Bronchial epithelial cell (primary cell): ENCODE results near the gene PAPPA2. TPM values are rescaled to one million over a fixed set of nuclear protein-coding genes. Genes with fewer than 3 reads are reported as not detected.

ENCODE experiments used
- DNase-seq: peaks from one replicate; pipeline ENCODE4 v3.0.0-alpha.2; 2010; ENCODE audit warnings: low read depth
- FAIRE-seq: peaks from 2 replicates; lab custom pipeline; 2011; peaks lifted over from hg19 to GRCh38; lab: Jason Lieb, UNC
- H3K27me3 ChIP-seq: 2 replicates; pipeline ENCODE4 v1.5.1; 2011; ENCODE audit warnings: low read length; ENCODE audit not compliant: control insufficient read depth, insufficient read depth
- H3K36me3 ChIP-seq: 2 replicates; pipeline ENCODE4 v1.5.1; 2011; ENCODE audit warnings: low read length; ENCODE audit not compliant: control insufficient read depth, insufficient read depth
- H3K4me3 ChIP-seq: 2 replicates; pipeline ENCODE4 v1.5.1; 2011; ENCODE audit warnings: mild to moderate bottlenecking, low read depth, low read length, control low read depth
- CTCF ChIP-seq: IDR thresholded peaks from 2 replicates; pipeline ENCODE4 v1.5.1; 2011; ENCODE audit warnings: mild to moderate bottlenecking, moderate library complexity, low read length, control low read depth, inconsistent platforms; ENCODE audit not compliant: insufficient read depth, severe bottlenecking
- total RNA-seq: library from RNA; depleted of rRNA; stranded (reverse); fragments of >200 nt; gene quantifications from 2 replicates; pipeline ENCODE4 v1.2.1, GENCODE V29; 2014

Gene PAPPA2
- total RNA-seq, 1 donor from 2014 or later = 8.7 TPM

- no peak for FAIRE-seq
- no peak for TF ChIP-seq CTCF
- H3K4me3 ChIP-seq = no peak overlapping the region
- no peaks in the 10 kb centered on the region for H3K36me3 ChIP-seq
- DNase-seq = no peak
- H3K27me3 ChIP-seq = no peaks in the 10 kb centered on the region
Measured at GRCh38 chr1:176638713-176639526, 175.9 kb downstream of the PAPPA2 start.

- no peak for TF ChIP-seq CTCF
- Histone ChIP-seq H3K27me3 (no peaks in the 10 kb centered on the region), H3K4me3 (no peak overlapping the region), H3K36me3 (no peaks in the 10 kb centered on the region)
- DNase-seq (peak; percentile 16), FAIRE-seq (no peak)
Measured at GRCh38 chr1:176643536-176643935, 180.6 kb downstream of the PAPPA2 start.

DNA sequence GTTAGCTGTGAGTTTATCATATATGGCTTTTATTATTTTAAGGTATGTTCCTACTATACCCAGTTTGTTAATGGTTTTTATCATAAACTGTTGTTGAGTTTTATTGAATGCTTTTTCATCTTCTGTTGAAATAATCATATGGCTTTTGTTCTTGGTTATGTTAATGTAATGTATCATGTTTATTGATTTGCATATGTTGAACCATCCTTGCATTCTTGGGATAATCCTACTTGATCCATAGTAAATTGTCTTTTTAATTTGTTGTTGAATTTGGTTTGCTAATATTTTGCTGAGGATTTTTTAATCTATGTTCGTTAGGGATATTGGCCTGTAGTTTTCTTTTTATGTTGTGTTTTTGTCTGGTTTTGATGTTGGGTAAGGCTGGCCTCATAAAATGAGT lies 185.6 kb downstream of the PAPPA2 start:
- DNase-seq (no peak), FAIRE-seq (no peak)
- no peaks in the 10 kb centered on the region for H3K27me3 ChIP-seq
- no peak for TF ChIP-seq CTCF
- no peaks in the 10 kb centered on the region for H3K36me3 ChIP-seq
- no peak overlapping the region for H3K4me3 ChIP-seq

- TF ChIP-seq CTCF = no peak
- no peak for FAIRE-seq
- peak; percentile 25 for DNase-seq
- no peaks in the 10 kb centered on the region for H3K27me3 ChIP-seq
- no peaks in the 10 kb centered on the region for H3K36me3 ChIP-seq
- no peak overlapping the region for H3K4me3 ChIP-seq
Measured at GRCh38 chr1:176656257-176656995, 193.5 kb downstream of the PAPPA2 start.

DNA sequence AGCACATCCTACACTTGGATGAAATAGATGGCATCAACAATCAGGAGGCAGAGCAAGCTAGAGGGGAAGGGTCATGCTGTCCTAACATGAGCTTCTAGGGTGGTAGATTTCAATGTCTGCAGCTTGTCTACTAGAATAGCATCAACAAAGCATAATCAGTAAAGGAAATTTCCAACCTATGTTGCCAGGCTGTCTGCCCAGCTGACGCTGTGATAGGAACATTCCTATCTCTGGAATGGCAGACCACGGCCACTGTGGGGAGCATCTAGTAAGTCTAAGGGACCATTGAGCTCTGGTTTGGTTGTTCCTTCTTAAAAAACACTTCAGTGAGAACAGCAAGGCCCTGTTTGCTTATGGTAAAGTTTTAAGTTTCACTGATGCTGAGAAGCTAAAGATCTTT lies 206.8 kb downstream of the PAPPA2 start:
- Histone ChIP-seq H3K4me3 (no peak overlapping the region), H3K27me3 (no peaks in the 10 kb centered on the region), H3K36me3 (no peaks in the 10 kb centered on the region)
- FAIRE-seq = no peak
- no peak for TF ChIP-seq CTCF
- no peak for DNase-seq
